Neural progenitor cell (in vitro differentiated cells): ENCODE results near the gene ARID3A.

Source experiments
- CTCF ChIP-seq: fragments of 200-600 bp; sonication (generic); IDR thresholded peaks from 2 replicates; pipeline ENCODE4 v1.5.1; 2017; ENCODE audit warnings: antibody characterized with exemption, mild to moderate bottlenecking
- EZH2 ChIP-seq: fragments of 200-600 bp; sonication (generic); IDR thresholded peaks from 2 replicates; pipeline ENCODE4 v1.6.1; 2017; ENCODE audit warnings: antibody characterized with exemption, mild to moderate bottlenecking, moderate library complexity
- EZH2phosphoT487 ChIP-seq: fragments of 200-600 bp; sonication (generic); IDR thresholded peaks from 2 replicates; pipeline ENCODE4 v1.6.1; 2017; ENCODE audit warnings: antibody characterized with exemption

DNA sequence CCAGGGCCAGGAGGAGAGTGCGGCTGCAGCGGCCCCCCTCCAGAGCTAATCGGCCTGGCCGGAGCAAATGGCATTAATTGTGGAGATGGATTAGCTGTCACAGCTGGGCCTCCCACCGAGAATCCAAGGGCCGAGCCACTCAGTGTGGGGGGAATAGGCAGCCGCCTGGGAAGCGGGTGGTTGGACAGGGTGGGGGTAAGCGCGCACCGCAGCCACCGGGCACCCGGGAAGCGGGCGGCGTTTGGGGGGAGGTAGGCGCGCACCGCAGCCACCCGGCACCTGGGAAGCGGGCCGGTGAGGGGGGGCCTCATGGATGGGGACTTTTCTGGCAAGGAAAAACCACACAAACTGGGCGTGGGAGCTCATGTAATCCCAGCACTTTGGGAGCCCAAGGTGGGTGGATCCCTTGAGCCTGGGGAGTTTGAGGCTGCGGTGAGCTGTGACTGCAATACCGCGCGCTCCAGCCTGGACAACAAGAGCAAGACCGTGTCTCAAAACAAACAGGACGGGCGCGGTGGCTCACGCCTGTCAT is 22.5 kb upstream of the ARID3A start:
- no peak for TF ChIP-seq CTCF
- no peak for TF ChIP-seq EZH2phosphoT487
- TF ChIP-seq EZH2: no peak
